Uterus (tissue), 4 donors: ENCODE results near the gene ACKR3. TPM values are rescaled to one million over a fixed set of nuclear protein-coding genes. Genes with fewer than 3 reads are reported as not detected.

ENCODE experiments used
- DNase-seq, 2 donors: peaks; one replicate each; pipeline ENCODE4 v3.0.0-alpha.2; 2019 to 2020
- H3K27ac ChIP-seq, 2 donors: fragments of 200-600 bp; sonication (generic); 1 replicate in 1 of 2; 2 replicates in 1 of 2; pipeline ENCODE4 v1.5.1; 2016 to 2018
- H3K27me3 ChIP-seq, 2 donors: fragments of 200-600 bp; sonication (generic); one replicate each; pipeline ENCODE4 v1.5.1; 2018 to 2019; ENCODE audit warnings: control low read depth in 1 of 2
- H3K36me3 ChIP-seq, 2 donors: fragments of 200-600 bp; sonication (generic); one replicate each; pipeline ENCODE4 v1.5.1; 2019; ENCODE audit warnings: control low read depth in 1 of 2
- H3K4me1 ChIP-seq, 2 donors: fragments of 200-600 bp; sonication (generic); one replicate each; pipeline ENCODE4 v1.5.1; 2018 to 2019; ENCODE audit warnings: control low read depth in 1 of 2
- H3K4me3 ChIP-seq, 2 donors: fragments of 200-600 bp; sonication (generic); 1 replicate in 1 of 2; 2 replicates in 1 of 2; pipeline ENCODE4 v1.5.1; 2018 to 2019; ENCODE audit warnings: mild to moderate bottlenecking in 1 of 2
- H3K9me3 ChIP-seq, 2 donors: fragments of 200-600 bp; sonication (generic); one replicate each; pipeline ENCODE4 v1.5.1; 2019; ENCODE audit warnings: control low read depth in 1 of 2
- POLR2A ChIP-seq, 2 donors: fragments of 450-650 bp; IDR thresholded peaks; one replicate each; pipeline ENCODE4 v1.6.1; 2016; ENCODE audit warnings: antibody characterized with exemption in 2 of 2, mild to moderate bottlenecking in 1 of 2, moderate library complexity in 1 of 2
- intact Hi-C: fragments of 100-400 bp; cut with DNase I; formaldehyde crosslinking; loops from one replicate; pipeline ENCODE4 v1.15.1; 2023; ENCODE audit warnings: low total_unique reads
- total RNA-seq, 4 donors: library from RNA; depleted of rRNA in 3 of 4; stranded (reverse); fragments of >200 nt in 3 of 4; gene quantifications; one replicate each; pipeline versions ENCODE4 v1.1.0 to v1.2.4, GENCODE V29; 2014 to 2023
- TF ChIP-seq, protein P1 (sequence below), 4 experiments: fragments of 200-600 bp in 2 of 4; fragments of 450-650 bp in 2 of 4; sonication (generic) in 2 of 4; IDR thresholded peaks; one replicate each; pipeline ENCODE4 v1.5.1; 2016 to 2019; ENCODE audit warnings: antibody characterized with exemption in 4 of 4, mild to moderate bottlenecking in 2 of 4, moderate library complexity in 1 of 4
- donor health status: DM: yes; HTN: yes; CAD: no.

Gene ACKR3
- total RNA-seq, 4 donors from 2014 or later, result 11.8 to 61.5 (median 26.2) TPM

DNA sequence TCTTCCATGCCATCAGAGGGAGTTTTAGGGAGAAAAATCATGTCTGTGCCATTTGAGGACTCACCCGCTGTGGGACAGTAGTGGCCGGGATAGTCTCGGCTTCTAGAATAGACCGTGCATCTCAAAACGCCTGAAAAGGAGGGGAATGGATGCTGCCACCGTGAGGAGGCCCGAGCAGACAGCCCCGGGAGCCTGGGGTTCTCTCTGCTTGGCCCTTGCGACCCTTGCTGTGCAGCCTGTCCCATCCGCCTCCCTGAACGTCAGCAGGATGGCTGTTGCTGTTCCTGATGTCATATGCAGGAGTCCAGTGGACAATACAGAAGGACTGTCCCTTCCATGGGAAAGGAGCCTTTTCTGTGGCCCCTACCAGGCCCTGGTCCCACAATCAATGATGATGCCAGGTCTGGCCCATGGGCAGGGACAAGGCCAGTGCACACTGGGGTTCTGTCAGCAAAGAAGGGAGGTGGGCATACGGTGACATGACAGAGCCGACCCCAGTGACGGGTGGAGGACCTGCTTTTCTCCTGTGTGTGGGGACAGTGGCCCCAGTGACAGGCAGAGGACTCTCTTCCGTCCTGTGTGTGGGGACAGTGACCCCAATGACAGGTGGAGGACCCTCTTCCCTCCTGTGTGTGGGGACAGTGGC is 58.8 kb downstream of the ACKR3 start:
- no peak overlapping the region for H3K4me3 ChIP-seq
- no peak for DNase-seq
- intact Hi-C loops, result no loop called here
- H3K9me3 ChIP-seq, result no peaks in the 10 kb centered on the region
- H3K27me3 ChIP-seq, result no peaks in the 10 kb centered on the region
- no peak overlapping the region for H3K27ac ChIP-seq
- TF ChIP-seq, protein P1, sequence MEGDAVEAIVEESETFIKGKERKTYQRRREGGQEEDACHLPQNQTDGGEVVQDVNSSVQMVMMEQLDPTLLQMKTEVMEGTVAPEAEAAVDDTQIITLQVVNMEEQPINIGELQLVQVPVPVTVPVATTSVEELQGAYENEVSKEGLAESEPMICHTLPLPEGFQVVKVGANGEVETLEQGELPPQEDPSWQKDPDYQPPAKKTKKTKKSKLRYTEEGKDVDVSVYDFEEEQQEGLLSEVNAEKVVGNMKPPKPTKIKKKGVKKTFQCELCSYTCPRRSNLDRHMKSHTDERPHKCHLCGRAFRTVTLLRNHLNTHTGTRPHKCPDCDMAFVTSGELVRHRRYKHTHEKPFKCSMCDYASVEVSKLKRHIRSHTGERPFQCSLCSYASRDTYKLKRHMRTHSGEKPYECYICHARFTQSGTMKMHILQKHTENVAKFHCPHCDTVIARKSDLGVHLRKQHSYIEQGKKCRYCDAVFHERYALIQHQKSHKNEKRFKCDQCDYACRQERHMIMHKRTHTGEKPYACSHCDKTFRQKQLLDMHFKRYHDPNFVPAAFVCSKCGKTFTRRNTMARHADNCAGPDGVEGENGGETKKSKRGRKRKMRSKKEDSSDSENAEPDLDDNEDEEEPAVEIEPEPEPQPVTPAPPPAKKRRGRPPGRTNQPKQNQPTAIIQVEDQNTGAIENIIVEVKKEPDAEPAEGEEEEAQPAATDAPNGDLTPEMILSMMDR (IDR thresholded peaks at IDR 0.05), result no peak
- TF ChIP-seq POLR2A (IDR thresholded peaks at IDR 0.05), result no peak
- no peaks in the 10 kb centered on the region for H3K36me3 ChIP-seq
- H3K4me1 ChIP-seq, result peaks cover 0 to 7% of the 10 kb centered on the region in 2 donors

- Histone ChIP-seq H3K4me3 (no peak overlapping the region), H3K36me3 (no peaks in the 10 kb centered on the region), H3K27ac (no peak overlapping the region), H3K9me3 (no peaks in the 10 kb centered on the region), H3K27me3 (no peaks in the 10 kb centered on the region), H3K4me1 (peaks cover 0 to 7% of the 10 kb centered on the region in 2 donors)
- TF ChIP-seq, protein P1 (IDR thresholded peaks at IDR 0.05), result no peak
- TF ChIP-seq POLR2A (IDR thresholded peaks at IDR 0.05), result no peak
- DNase-seq, result no peak
- intact Hi-C loops, result no loop called here
Observed at GRCh38 chr2:236628981-236629605, 59.5 kb downstream of the ACKR3 start.

GRCh38 chr2:236629961-236630872 is 60.6 kb downstream of the ACKR3 start:
- no peak for TF ChIP-seq POLR2A (IDR thresholded peaks at IDR 0.05)
- TF ChIP-seq, protein P1 (IDR thresholded peaks at IDR 0.05), result no peak
- Histone ChIP-seq H3K4me3 (no peak overlapping the region), H3K4me1 (peaks cover 0 to 7% of the 10 kb centered on the region in 2 donors), H3K27ac (no peak overlapping the region), H3K9me3 (no peaks in the 10 kb centered on the region), H3K27me3 (no peaks in the 10 kb centered on the region), H3K36me3 (no peaks in the 10 kb centered on the region)
- no peak for DNase-seq
- intact Hi-C loops, result no loop called here

- H3K36me3 ChIP-seq, result no peaks in the 10 kb centered on the region
- H3K27ac ChIP-seq, result no peak overlapping the region
- peaks cover 0 to 7% of the 10 kb centered on the region in 2 donors for H3K4me1 ChIP-seq
- H3K9me3 ChIP-seq, result no peaks in the 10 kb centered on the region
- no peaks in the 10 kb centered on the region for H3K27me3 ChIP-seq
- intact Hi-C loops, result no loop called here
- DNase-seq, result no peak
- TF ChIP-seq POLR2A (IDR thresholded peaks at IDR 0.05), result no peak
- TF ChIP-seq, protein P1 (IDR thresholded peaks at IDR 0.05), result no peak
- no peak overlapping the region for H3K4me3 ChIP-seq
Observed at GRCh38 chr2:236631281-236631855, 61.7 kb downstream of the ACKR3 start.
